Nephron progenitor cell (in vitro differentiated cells): ENCODE measurements around the gene CNTN5.

Source experiments
- DNase-seq: peaks from one replicate; pipeline ENCODE4 v3.0.0; 2021
- H3K27ac Mint-ChIP-seq: 2 replicates; pipeline ENCODE4 v1.8.0; 2021; ENCODE audit warnings: mild to moderate bottlenecking, moderate library complexity, mixed read lengths
- H3K27me3 Mint-ChIP-seq: 2 replicates; pipeline ENCODE4 v1.8.0; 2021; ENCODE audit warnings: mild to moderate bottlenecking, low read depth, mixed read lengths; ENCODE audit not compliant: poor library complexity
- H3K36me3 Mint-ChIP-seq: 2 replicates; pipeline ENCODE4 v1.8.0; 2021; ENCODE audit warnings: low read depth, mixed read lengths
- H3K4me1 Mint-ChIP-seq: 2 replicates; pipeline ENCODE4 v1.8.0; 2021; ENCODE audit warnings: mixed read lengths
- H3K4me3 Mint-ChIP-seq: 2 replicates; pipeline ENCODE4 v1.8.0; 2021; ENCODE audit warnings: mild to moderate bottlenecking, moderate library complexity, mixed read lengths
- H3K9me3 Mint-ChIP-seq: 2 replicates; pipeline ENCODE4 v1.8.0; 2021; ENCODE audit warnings: mild to moderate bottlenecking, moderate library complexity, mixed read lengths
- TF ChIP-seq, protein P1 (sequence below): fragments of 200-600 bp; sonication (generic); IDR thresholded peaks from 2 replicates; pipeline ENCODE4 v1.5.0; 2021; ENCODE audit warnings: antibody characterized with exemption

The CNTN5 gene

DNA sequence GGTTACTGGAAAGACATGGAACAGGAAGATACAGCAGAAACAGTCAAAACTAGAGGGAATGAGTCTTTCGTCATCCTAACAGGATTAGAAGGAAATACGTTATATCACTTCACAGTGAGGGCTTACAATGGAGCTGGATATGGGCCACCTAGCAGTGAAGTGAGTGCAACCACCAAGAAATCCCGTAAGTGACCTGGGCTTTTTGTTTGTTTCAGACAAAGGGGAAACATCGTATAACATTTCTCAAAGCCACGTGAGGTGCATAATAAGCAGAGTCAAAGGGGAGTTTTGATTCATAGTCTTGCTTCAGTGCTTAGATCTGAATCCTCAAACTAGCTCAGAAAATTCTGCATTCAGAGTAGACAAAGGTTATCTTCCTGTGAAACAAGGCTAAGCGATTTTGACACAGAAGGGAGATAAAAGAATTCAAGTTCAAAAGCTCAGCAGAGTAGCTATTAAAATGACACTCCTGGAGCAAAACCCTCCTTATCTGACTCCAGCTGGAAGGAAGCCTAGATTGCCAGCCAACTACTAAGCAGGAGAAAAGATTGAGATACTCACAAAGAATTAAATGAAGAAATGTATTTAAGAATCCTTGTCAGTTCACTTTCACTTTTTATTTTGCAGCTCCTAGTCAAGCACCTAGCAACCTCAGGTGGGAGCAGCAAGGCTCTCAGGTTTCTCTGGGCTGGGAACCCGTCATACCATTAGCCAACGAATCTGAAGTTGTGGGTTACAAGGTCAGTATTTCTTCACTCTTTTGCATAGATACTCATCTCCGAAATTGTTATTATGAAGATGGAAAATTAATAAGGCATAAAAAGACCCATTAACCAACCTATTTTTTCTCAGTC is 1319.9 kb downstream of the CNTN5 start:
- no peaks in the 10 kb centered on the region for H3K36me3 Mint-ChIP-seq
- no peaks in the 10 kb centered on the region for H3K27me3 Mint-ChIP-seq
- no peak overlapping the region for H3K4me3 Mint-ChIP-seq
- peaks cover 5% of the 10 kb centered on the region for H3K9me3 Mint-ChIP-seq
- TF ChIP-seq, protein P1, sequence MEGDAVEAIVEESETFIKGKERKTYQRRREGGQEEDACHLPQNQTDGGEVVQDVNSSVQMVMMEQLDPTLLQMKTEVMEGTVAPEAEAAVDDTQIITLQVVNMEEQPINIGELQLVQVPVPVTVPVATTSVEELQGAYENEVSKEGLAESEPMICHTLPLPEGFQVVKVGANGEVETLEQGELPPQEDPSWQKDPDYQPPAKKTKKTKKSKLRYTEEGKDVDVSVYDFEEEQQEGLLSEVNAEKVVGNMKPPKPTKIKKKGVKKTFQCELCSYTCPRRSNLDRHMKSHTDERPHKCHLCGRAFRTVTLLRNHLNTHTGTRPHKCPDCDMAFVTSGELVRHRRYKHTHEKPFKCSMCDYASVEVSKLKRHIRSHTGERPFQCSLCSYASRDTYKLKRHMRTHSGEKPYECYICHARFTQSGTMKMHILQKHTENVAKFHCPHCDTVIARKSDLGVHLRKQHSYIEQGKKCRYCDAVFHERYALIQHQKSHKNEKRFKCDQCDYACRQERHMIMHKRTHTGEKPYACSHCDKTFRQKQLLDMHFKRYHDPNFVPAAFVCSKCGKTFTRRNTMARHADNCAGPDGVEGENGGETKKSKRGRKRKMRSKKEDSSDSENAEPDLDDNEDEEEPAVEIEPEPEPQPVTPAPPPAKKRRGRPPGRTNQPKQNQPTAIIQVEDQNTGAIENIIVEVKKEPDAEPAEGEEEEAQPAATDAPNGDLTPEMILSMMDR = no peak
- DNase-seq = no peak
- no peak overlapping the region for H3K27ac Mint-ChIP-seq
- no peaks in the 10 kb centered on the region for H3K4me1 Mint-ChIP-seq

DNA sequence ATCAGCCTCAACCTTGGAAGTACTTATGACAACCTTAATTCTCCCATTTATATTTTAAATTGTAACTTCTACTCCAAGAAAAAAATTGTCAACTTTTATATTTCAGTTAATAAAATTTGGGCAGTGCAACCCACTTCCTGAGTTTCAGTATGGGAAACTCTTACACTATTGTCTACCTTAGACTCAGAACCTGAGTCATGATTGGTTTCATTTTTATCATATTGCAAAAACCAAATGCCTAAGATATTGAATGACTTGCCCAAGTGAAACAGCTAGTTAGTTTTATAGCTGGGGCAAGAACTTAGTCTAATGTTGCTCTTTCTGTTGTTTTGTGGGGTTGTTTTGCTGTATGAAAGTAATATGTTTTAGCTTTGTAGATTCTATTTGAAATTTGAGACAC is 1332.3 kb downstream of the CNTN5 start:
- no peaks in the 10 kb centered on the region for H3K36me3 Mint-ChIP-seq
- TF ChIP-seq, protein P1 = no peak
- no peaks in the 10 kb centered on the region for H3K27me3 Mint-ChIP-seq
- no peak overlapping the region for H3K27ac Mint-ChIP-seq
- H3K9me3 Mint-ChIP-seq = no peaks in the 10 kb centered on the region
- no peak for DNase-seq
- no peak overlapping the region for H3K4me3 Mint-ChIP-seq
- peaks cover 6% of the 10 kb centered on the region for H3K4me1 Mint-ChIP-seq

DNA sequence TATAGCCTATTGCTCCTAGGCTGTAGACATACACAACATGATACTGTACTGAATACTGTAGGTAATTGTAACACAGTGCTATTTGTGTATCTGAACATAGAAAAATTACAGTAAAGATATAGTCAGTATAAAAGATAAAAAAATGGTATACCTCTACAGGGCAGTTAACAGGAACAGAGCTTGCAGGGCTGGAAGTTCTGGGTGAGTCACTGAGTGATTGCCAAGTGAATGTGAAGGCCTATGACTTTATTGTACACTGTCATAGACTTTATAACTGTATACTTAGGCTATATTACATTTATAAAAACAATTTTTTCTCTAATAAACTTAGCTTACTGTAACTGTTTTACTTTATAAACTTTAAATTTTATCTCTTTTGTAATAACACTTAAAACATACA is 1334.0 kb downstream of the CNTN5 start:
- TF ChIP-seq, protein P1 = no peak
- DNase-seq = no peak
- H3K27me3 Mint-ChIP-seq = no peaks in the 10 kb centered on the region
- no peaks in the 10 kb centered on the region for H3K36me3 Mint-ChIP-seq
- no peaks in the 10 kb centered on the region for H3K9me3 Mint-ChIP-seq
- H3K27ac Mint-ChIP-seq = no peak overlapping the region
- peaks cover 6% of the 10 kb centered on the region for H3K4me1 Mint-ChIP-seq
- no peak overlapping the region for H3K4me3 Mint-ChIP-seq

DNA sequence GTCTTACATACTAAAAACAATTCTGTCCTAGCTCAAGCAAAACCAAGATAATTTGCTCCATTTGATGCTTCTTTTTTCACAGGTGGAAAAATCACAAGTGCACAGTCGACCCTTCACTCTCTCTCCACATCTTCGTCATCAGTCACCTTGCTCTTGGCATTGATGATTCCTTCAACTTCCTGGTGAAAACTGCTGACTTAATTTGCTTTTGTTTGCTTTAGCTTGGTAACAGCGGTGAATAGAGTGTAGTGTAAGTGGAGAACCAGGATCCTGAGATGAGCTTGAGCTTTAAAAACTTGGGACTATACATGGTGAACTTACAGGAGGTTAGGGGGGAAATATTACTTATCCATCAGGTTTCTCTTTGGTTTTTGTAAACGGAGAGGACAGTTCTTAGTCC is 1335.3 kb downstream of the CNTN5 start:
- no peaks in the 10 kb centered on the region for H3K27me3 Mint-ChIP-seq
- no peak overlapping the region for H3K27ac Mint-ChIP-seq
- peaks cover 6% of the 10 kb centered on the region for H3K4me1 Mint-ChIP-seq
- H3K36me3 Mint-ChIP-seq = no peaks in the 10 kb centered on the region
- DNase-seq = no peak
- TF ChIP-seq, protein P1 = no peak
- no peak overlapping the region for H3K4me3 Mint-ChIP-seq
- no peaks in the 10 kb centered on the region for H3K9me3 Mint-ChIP-seq

DNA sequence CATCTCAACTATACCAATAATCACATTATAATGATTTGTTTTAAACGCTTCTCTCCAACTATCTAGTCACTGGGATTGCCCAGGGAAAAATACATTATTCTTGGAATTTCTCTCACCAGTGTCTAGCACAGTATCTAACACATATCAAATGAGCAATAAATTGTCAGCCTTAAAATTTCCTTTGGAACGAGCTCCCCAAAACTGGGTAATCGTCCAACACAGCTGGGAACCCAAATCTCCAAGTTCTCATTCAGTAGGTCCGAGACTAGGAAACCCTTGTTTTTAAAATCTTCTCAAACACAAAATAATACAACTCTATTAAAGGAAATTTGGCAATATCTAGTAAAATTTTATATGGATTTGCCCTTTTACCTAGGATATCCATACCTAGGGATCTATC is 1338.5 kb downstream of the CNTN5 start:
- H3K9me3 Mint-ChIP-seq = peaks cover 4% of the 10 kb centered on the region
- H3K4me3 Mint-ChIP-seq = no peak overlapping the region
- TF ChIP-seq, protein P1 = no peak
- no peak for DNase-seq
- H3K27me3 Mint-ChIP-seq = no peaks in the 10 kb centered on the region
- peaks cover 6% of the 10 kb centered on the region for H3K4me1 Mint-ChIP-seq
- no peaks in the 10 kb centered on the region for H3K36me3 Mint-ChIP-seq
- H3K27ac Mint-ChIP-seq = no peak overlapping the region

DNA sequence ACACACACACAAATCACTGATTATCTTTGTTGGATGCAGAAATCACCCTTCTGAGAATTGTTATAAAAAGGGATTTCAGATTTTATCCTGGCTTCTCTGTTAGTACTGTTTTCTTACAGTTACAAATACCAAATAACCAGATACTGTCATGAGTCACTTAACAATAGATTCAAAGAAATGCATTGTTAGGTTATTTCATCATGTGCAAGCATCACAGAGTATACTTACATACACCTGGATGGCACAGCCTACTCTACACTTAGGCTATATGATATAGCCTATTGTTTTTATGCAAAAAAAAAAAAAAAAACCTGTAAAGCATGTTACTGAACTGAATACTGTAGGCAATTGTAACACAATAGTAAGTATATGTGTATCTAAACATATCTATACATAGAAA is 1347.1 kb downstream of the CNTN5 start:
- DNase-seq = no peak
- no peaks in the 10 kb centered on the region for H3K36me3 Mint-ChIP-seq
- H3K4me1 Mint-ChIP-seq = no peaks in the 10 kb centered on the region
- TF ChIP-seq, protein P1 = no peak
- H3K27me3 Mint-ChIP-seq = peaks cover 3% of the 10 kb centered on the region
- no peak overlapping the region for H3K4me3 Mint-ChIP-seq
- peaks cover 19% of the 10 kb centered on the region for H3K9me3 Mint-ChIP-seq
- H3K27ac Mint-ChIP-seq = no peak overlapping the region
